ENCODE measurements around the gene PSMD11.

Gene PSMD11

DNA sequence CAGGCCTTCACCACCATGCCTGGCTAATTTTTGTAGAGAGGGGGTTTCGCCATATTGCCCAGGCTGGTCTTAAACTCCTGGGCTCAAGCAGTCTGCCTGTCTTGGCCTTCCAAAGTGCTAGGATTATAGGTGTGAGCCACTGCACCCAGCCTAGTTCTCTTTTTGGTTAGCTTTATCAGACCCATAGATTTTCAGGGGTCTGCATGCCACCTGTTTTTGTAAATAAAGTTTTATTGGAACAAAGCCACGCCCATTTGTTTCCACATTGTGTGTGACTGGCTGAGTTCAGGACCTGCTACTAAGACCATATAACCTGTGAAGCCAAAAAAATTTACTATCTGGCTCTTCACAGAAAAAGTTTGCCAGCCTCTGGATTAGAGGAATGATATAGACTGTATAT lies 7.6 kb downstream of the PSMD11 start:
- no peak for DNase-seq (ENCODE audit: extremely low read depth, low read depth)
- TF ChIP-seq, protein P1, sequence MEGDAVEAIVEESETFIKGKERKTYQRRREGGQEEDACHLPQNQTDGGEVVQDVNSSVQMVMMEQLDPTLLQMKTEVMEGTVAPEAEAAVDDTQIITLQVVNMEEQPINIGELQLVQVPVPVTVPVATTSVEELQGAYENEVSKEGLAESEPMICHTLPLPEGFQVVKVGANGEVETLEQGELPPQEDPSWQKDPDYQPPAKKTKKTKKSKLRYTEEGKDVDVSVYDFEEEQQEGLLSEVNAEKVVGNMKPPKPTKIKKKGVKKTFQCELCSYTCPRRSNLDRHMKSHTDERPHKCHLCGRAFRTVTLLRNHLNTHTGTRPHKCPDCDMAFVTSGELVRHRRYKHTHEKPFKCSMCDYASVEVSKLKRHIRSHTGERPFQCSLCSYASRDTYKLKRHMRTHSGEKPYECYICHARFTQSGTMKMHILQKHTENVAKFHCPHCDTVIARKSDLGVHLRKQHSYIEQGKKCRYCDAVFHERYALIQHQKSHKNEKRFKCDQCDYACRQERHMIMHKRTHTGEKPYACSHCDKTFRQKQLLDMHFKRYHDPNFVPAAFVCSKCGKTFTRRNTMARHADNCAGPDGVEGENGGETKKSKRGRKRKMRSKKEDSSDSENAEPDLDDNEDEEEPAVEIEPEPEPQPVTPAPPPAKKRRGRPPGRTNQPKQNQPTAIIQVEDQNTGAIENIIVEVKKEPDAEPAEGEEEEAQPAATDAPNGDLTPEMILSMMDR (IDR thresholded peaks at IDR 0.05; ENCODE audit: low read depth, low read length, missing control alignments) = no peak
- H3K4me3 ChIP-seq (replicated peaks; ENCODE audit: low read depth, low read length) = no peak overlapping the region

DNA sequence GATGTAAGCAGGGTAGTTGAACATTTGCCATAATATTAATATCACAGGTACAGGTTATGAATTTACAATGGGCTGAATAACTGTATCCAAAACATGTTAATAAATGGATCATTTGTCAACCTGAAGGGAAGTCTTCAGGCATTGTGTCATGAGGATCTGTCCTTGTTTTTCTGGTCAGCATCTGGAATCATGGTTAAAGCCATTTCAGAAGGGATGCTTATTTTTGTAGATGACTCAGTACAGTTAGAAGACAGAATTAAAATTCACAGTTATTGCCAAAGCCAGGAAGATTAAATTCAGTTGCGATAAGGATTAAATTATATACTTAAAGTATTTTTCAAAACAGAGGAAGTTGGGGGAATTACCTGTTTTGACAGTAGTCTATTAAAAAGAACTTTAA lies 8.0 kb downstream of the PSMD11 start:
- TF ChIP-seq, protein P1 (IDR thresholded peaks at IDR 0.05; ENCODE audit: low read depth, low read length, missing control alignments) = no peak
- H3K4me3 ChIP-seq (replicated peaks; ENCODE audit: low read depth, low read length) = no peak overlapping the region

DNA sequence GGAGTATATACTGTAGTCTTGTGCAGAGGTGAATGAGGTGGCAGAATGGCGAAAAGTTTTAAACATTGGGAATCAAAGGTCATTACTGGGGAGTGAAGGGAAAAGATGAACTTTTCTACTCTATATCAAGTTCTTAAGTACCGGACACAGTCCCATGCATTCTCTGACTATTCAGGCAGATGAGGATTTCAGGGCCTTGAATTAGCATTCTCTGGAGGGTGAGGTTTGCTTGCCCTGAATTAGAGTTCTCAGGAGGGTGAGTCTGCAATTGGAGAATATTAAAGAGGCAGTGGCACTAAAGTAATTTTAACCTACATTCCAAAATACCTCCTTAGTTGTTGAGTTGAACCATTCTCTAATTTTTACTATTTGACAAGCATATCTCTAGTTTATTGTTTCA lies 9.1 kb downstream of the PSMD11 start:
- TF ChIP-seq, protein P1 (IDR thresholded peaks at IDR 0.05; ENCODE audit: low read depth, low read length, missing control alignments) = no peak
- DNase-seq (ENCODE audit: extremely low read depth, low read depth) = no peak
- no peak overlapping the region for H3K4me3 ChIP-seq (replicated peaks; ENCODE audit: low read depth, low read length)

More for the DNA sequence above, 8.0 kb downstream of the PSMD11 start:
- no peak for DNase-seq (ENCODE audit: extremely low read depth, low read depth)

- no peak for DNase-seq (ENCODE audit: extremely low read depth, low read depth)
- no peak overlapping the region for H3K4me3 ChIP-seq (replicated peaks; ENCODE audit: low read depth, low read length)
- TF ChIP-seq, protein P1 (IDR thresholded peaks at IDR 0.05; ENCODE audit: low read depth, low read length, missing control alignments) = no peak
Measured at GRCh38 chr17:32458371-32458770, 14.1 kb downstream of the PSMD11 start.

- DNase-seq (ENCODE audit: extremely low read depth, low read depth) = no peak
- H3K4me3 ChIP-seq (replicated peaks; ENCODE audit: low read depth, low read length) = no peak overlapping the region
- TF ChIP-seq, protein P1 (IDR thresholded peaks at IDR 0.05; ENCODE audit: low read depth, low read length, missing control alignments) = no peak
Measured at GRCh38 chr17:32460054-32460453, 15.7 kb downstream of the PSMD11 start.

DNA sequence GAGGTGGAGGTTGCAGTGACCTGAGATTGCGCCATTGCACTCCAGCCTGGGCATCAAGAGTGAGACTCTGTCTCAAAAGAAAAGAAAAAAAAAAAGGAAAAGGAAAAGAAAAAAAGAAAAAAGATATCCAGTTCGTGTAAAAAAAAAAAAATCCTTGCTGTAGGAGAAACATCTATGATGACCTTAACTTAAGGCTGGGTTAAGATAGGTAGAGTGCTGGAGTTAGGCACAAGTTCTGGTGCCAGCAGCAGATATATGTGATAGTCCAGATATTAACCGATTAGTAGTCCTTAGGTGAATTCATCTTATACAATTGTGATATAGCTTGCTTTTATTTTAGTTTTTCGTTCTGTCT lies 17.2 kb downstream of the PSMD11 start:
- H3K4me3 ChIP-seq (replicated peaks; ENCODE audit: low read depth, low read length) = no peak overlapping the region
- no peak for DNase-seq (ENCODE audit: extremely low read depth, low read depth)
- TF ChIP-seq, protein P1 (IDR thresholded peaks at IDR 0.05; ENCODE audit: low read depth, low read length, missing control alignments) = no peak

GRCh38 chr17:32461853-32462617 lies 17.7 kb downstream of the PSMD11 start:
- no peak for DNase-seq (ENCODE audit: extremely low read depth, low read depth)
- TF ChIP-seq, protein P1 (IDR thresholded peaks at IDR 0.05; ENCODE audit: low read depth, low read length, missing control alignments) = peak; percentile 68
- H3K4me3 ChIP-seq (replicated peaks; ENCODE audit: low read depth, low read length) = no peak overlapping the region
